ENCODE results near the gene KAT2B.

KAT2B gene

DNA sequence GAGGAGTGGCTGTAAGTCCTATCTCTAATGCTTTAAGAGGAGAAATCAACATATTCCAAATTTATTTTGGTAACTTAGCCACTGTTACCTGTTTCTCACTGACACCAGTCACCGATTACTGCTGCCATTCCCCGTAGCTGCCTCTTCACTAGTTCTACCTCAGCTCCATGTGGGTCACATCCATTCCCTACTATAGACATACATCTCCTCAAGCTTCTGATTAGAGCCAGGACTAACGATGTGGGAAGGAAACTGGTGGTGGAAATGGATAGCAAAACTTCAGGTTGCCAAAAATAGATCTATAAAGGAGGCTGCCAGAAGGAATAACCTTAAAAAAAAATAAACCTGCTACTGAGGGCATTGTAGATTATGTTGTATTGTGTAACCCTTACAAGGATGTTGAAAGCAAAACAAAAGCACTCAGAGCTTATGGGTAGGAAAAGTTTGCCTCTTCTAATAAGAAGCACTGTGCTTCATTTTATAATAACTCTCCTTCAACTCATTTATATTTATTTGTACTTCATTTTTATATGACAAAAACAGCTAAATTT is 56.0 kb downstream of the KAT2B start:
- no peak for DNase-seq (ENCODE audit: low read depth, low spot score)

DNA sequence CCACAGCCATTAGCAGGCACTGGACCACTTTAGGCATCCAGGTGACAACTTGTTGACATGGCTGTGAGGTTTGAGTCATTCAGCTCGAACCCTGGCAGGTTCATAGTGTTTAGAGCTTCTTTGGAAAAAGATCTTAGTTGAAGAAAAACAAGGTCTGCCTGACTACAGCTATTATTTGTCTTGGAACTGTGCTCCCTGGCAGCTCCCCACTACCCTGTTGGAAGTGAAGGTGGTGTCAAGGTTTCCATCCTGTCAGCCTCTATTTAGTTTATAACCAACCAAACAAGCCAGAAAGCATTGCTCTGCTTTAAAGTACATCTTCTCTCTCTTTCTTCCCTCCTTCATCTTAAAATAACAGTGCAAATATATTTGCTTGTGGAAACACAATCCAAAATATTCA is 56.8 kb downstream of the KAT2B start:
- peak; percentile 15 for DNase-seq (ENCODE audit: low read depth, low spot score)

DNA sequence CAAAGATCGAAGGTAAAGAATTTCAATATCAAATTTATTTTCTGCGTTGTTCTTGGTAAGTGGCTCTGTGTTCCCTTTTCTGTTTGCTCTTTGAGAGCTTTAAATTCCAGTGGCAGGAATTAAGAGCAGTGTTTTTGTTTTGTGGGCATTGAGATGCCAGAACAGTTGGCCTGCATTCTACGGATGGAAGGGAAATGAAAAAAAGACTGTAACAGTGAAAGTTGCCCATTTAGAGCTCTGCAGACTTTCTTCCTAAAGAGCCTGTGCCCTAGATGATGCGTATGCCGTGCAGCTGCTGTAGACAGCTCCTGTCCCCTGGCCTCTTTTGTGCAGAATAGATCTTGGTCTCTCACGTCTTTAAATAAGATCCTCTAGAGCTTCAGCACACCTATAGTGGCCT is 58.8 kb downstream of the KAT2B start:
- DNase-seq (ENCODE audit: low read depth, low spot score): no peak

DNA sequence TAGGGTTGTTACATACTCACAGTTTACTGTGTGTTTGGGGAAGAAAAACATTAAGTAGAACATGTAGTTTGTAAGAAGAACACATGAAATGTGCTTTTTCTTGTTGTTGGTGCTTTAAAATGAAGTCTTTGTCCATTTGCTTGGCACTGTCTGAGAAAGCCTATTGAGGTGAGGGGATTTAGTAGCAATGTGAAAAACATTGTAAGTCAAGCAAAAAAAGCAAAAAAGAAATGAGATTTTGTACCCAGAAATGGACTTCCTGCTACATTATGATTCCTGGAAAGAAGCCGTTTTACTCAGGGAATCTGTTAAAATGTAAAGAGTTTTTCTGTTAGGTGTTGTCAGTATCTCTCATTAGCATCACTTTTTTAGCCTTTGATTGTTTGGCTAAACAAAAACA is 59.9 kb downstream of the KAT2B start:
- no peak for DNase-seq (ENCODE audit: low read depth, low spot score)

DNA sequence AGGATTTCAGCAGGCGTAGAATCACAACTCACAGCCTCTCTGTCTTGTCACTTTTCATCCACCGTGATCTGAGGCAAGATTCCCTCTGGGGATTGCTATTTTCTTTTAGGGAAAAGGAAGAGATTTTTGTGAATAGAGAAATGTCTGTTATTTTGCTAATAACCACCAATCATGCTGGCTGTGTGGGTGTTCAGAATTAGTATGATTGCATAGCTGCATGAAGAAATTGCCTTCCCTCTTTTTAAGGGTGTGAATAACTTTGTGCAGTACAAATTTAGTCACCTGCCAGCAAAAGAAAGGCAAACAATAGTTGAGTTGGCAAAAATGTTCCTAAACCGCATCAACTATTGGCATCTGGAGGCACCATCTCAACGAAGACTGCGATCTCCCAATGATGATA is 60.8 kb downstream of the KAT2B start:
- DNase-seq (ENCODE audit: low read depth, low spot score): no peak

DNA sequence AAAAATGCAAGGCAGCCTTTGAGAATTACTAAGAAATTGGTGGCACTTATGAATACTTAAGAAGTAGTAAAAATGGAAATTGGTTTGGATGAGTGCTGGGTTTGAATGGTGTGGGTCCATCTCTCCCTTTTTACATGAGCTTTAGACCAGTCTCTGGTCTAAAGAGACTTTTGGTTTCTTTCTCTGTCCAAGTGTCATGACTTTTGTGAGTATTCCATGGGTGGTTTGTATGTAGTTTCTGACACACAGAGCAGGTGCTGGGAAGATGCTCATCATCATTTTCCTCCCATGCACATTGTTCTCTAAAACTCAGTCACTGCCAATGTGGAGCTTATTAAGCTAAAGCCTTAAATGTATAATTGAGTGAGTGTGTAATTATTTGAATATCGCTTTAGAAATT is 63.5 kb downstream of the KAT2B start:
- no peak for DNase-seq (ENCODE audit: low read depth, low spot score)

DNA sequence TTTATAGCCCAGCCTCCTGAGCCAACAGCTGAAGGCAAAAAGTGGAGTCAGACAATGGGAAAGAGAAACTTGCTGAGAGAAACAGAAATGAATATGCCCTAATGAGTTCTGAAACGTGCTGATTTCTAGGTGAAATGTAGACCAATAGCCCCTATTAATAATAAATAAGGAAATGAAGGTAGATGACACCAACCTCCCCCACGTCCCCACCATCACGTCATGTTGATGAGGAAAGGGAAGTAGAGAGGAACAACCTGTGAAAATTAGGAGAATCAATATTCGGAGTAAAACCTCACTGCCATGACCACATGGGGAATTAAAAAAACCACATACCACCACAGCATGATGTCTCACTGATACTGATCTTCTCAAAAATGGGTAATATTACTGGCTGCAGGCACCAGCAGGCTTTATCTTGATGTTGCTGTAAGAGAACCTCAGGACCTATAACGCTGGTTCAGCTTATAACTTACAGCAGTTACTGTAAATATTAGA is 64.0 kb downstream of the KAT2B start:
- no peak for DNase-seq (ENCODE audit: low read depth, low spot score)

DNA sequence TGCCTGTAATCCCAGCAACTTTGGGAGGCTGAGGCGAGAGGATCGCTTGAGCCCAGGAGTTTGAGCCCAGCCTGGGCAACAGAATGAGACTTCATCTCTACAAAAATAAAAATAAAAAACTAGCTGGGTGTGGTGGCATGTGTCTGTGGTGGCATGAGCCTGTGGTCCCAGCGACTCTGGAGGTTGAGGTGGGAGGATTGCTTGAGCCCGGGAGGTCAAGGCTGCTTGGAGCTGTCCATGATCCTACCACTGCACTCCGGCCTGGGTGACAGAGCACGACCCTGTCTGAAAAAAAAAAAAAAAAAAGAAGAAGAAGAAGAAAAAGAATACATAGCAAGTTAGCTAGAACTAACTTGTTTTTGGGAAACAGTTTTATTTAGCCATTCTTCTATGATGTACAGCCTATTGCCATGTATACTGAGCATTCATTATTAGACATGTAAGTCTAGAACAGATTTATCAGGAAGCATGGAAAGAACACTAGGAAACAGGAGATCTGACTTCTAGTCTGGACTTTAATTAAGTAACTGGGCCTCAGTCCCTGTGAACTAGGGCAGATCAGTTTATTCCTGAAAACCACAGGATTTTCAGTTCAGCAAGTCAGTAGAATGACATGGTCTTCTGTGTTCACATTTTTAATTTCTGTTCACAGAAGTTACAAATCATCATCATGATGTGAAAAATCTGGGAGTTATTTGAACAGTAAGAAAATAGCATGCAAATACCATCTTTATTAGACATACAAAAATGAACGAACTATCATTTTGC is 65.5 kb downstream of the KAT2B start:
- no peak for DNase-seq (ENCODE audit: low read depth, low spot score)

DNA sequence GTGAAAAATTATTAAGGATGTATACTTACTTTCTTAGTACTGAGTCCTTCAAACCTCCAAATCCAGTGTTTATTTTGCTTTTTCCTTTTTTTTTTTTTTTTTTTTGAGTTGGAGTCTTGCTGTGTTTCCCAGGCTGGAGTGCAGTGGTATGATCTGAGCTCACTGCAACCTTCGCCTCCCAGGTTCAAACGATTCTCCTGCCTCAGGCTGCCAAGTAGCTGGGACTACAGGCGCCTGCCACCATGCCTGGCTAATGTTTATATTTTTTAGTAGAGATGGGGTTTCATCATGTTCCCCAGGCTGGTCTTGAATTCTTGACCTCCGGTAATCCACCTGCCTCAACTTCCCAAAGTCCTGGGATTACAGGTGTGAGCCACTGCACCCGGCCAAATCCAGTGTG is 67.5 kb downstream of the KAT2B start:
- no peak for DNase-seq (ENCODE audit: low read depth, low spot score)

DNA sequence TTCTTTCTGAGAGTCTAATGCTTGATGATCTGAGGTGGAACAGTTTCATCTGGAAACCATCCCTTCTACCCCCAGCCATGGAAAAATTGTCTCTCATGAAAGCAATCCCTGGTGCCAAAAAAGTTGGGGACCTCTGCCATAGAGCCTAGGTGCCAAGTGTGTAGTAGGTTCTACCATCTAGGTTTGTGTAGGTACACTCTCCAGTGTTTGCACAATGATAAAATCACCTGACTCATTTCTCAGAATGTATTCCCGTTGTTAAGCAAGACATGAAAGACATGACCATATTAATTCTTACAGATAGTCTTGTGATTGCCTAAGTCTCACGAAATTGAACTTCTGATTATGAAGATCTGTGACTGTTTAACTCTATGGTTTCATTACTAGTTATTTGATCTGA is 68.6 kb downstream of the KAT2B start:
- no peak for DNase-seq (ENCODE audit: low read depth, low spot score)

DNA sequence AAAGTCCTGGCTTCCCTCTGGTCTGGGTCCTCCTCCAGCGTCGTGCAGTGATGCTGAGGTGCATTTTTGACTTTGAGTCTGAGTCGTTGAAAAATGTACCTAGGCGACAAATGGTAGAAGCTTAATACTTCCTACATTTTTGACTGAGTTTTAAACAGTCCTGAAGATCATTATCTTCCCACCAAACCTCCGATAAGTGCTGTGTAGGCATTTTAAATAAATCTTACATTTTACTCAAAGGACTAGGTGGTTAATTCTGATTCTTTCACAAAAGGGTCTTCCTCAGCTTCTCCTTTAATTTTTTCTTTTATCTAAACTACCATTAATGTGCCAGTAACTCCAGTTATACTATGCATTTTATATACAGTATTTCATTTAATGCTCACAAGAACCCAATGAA is 70.6 kb downstream of the KAT2B start:
- DNase-seq (ENCODE audit: low read depth, low spot score): no peak

DNA sequence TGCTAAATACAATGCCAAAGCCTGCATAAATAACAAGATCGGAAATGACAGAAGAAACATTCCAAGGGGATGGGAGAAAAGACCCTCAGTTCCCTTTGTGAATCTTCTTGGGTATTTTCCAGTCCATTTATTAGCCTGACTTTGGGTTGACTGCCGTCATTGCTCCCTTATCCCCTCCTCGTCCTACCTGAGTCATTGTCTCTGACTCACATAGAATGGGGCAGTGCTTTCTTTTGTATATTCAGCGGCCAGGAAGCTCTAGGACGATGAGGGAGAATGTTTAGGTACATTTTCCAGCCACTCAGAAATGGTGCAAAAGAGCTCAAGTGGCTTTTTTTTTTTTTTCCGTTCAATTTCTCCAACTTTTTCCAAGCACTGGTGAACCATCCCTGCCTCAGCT is 71.6 kb downstream of the KAT2B start:
- no peak for DNase-seq (ENCODE audit: low read depth, low spot score)

DNA sequence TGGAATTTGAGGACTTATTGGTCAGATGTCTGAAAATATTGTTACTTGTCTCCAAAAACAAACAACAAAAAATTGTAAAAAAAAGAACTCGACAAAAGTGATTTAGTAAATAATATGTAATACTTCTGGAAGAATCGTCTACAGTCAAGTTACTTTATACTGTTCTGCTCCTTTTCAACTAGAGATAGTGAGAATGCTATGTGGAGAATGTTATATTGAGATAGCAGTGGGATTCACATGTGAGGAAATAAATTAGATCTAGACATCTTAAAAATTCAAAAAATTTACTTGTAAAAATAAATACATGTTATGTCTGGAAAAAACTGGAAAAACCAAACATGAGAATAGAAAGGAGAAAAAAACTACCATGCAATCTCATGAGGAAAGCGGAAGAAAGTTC is 80.8 kb downstream of the KAT2B start:
- DNase-seq (ENCODE audit: low read depth, low spot score): no peak

DNA sequence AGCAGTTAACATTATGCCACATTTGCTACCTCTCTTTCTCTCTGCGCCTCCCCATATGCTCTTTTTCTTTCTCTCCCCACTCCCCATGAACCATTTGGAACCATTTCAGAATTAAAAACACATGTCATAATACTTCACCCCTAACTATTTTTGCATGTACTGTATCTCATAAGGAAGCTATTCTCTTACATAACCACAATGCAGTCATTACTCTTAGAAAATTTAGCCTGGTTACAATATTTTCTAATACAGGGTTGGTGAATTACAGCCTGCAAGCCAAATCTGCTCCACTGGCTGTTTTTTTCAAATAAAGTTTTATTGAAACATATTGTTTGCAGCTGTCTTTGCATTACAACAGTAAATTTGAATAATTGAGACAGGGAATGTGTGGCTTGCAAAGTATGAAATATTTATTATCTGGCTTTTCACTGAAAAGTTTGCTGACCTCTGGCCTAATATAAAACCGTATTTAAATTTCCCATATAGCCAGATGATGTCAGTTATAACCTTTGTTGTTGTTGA is 82.9 kb downstream of the KAT2B start:
- no peak for DNase-seq (ENCODE audit: low read depth, low spot score)

DNA sequence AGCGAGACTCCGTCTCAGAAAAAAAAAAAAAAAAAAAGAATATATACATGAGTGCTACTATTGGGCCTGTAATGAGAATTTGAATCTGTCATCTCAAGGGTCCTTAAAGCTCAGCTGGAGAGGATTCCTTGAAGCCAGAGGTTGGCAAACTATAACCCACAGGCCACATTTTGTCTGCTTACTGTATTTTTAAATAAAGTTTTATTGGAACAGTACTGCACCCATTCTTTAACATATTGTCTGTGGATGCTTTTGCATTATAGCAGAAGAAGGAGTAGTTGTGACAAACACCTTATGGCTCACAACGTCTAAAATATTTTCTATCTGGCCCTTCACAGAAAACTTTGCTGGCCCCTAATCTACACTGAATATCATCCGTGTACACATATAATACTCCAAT is 85.0 kb downstream of the KAT2B start:
- no peak for DNase-seq (ENCODE audit: low read depth, low spot score)

DNA sequence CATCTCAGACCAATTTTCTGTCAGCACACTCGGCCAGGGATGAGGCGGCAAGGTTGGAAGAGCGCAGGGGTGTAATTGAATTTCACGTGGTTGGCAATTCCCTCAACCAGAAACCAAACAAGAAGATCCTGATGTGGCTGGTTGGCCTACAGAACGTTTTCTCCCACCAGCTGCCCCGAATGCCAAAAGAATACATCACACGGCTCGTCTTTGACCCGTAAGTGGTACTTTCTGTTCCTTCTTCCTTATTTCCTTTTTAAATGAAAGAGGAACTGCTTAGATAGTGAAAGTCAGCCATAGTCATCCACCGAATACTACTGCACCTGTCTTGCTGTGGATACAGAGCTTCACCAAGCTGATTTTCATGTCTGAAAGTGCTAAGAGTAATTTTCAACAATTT is 85.7 kb downstream of the KAT2B start:
- DNase-seq (ENCODE audit: low read depth, low spot score): no peak

DNA sequence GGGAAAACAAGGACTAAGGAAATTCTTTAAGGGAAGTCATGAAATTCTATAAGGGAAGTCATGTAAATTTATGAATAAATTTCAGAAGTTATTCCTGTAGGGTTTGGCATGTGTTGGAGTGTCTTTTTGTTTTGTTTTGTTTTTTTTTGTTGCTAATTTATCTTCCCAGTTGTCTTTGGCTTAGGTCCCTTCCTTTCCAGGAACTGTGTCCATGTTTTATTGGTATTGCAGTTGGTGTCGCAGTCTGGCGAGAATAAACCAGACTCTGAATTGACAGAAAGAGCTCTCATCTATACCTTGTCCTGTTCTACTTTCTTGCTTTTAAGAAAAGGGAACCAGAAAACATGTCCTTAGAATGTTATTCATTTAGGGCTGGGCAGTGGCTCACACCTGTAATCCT is 88.1 kb downstream of the KAT2B start:
- no peak for DNase-seq (ENCODE audit: low read depth, low spot score)

DNA sequence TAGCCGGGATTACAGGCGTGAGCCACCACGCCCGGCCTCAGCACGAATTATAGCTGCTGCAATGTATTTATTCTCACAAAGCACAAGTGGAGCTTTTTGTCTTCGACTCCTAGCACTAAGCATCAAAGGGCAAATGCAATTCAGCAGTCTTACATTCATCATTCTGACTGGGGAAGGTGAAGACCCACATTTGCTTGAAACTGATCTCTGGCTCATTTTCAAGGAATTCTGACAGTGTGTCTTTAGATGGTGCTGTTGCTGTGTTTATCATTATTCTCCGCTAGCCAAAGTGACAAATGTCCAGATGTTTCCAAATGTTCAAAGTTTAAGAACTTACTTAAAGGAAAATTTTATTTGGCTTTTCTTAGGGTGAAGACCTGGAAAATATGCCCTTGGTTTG is 89.9 kb downstream of the KAT2B start:
- DNase-seq (ENCODE audit: low read depth, low spot score): no peak

DNA sequence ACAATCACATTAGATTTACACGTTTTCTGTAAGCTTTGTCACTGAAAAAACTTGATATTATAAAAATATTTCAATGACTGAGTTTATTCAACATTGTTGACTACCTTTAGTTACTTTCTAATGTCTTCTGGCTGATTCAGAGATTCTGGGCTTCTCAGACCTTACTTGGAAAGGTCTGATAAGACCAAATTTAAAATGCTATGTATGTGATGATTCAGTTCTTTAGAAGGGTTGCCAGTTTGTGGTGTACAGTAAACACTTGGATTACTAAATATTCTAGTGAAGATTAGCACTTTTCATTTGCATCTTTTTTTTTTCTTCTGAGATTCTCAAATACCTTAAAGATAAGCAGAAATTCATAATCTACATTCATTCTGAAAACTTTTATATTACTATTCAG is 96.0 kb downstream of the KAT2B start:
- DNase-seq (ENCODE audit: low read depth, low spot score): no peak

DNA sequence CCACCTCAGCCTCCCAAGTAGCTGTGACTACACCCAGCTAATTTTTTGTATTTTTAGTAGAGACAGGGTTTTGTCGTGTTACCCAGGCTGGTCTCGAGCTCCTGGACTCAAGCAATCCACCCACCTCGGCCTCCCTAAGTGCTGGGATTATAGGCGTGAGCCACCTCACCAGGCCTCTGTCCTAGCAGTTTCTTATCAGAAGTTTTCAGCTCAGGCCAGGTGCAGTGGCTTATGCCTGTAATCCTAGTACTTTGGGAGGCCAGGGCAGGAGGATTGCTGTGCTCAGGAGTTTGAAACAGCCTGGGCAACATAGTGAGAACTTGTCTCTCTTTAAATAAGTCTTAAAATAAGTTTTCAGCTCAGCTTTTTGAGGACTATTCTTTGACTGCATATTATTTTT is 97.4 kb downstream of the KAT2B start:
- DNase-seq (ENCODE audit: low read depth, low spot score): no peak

DNA sequence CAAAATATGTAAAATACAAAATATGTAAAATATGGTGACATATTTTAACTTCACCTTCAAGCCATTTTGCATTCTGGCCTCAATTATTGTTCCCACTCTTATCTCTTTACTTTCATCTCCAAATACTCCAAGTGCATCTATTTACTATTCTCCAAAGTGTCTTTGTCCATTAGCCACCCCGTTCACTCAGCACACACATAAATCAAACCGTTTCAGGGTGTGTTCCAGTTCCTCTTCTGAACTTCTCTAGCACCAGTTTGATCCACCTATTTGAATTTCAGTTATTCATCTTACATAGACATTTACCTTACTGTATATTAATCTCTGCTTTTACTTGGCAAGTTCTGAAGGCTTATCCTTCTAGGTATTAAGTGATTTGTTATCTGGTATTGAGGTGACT is 100.6 kb downstream of the KAT2B start:
- DNase-seq (ENCODE audit: low read depth, low spot score): no peak

DNA sequence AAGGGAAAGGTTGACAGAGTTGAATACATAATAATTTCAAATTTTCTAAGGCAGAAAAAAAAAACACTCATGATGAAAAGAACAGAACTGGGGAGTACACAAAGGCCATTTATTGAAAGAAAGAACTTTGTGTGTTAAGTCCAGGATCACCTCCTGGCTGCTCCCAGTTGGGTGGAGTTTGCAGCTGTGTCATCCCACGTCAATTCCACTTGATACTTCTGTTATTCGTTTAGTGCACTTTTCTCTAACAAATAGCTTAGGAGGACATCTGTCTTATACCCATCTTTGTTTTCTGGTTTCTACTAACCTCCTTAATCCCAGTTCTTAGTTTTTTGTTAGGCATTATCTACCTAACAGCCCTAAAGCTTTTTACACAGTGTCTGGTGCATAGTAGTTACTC is 101.1 kb downstream of the KAT2B start:
- DNase-seq (ENCODE audit: low read depth, low spot score): no peak

DNA sequence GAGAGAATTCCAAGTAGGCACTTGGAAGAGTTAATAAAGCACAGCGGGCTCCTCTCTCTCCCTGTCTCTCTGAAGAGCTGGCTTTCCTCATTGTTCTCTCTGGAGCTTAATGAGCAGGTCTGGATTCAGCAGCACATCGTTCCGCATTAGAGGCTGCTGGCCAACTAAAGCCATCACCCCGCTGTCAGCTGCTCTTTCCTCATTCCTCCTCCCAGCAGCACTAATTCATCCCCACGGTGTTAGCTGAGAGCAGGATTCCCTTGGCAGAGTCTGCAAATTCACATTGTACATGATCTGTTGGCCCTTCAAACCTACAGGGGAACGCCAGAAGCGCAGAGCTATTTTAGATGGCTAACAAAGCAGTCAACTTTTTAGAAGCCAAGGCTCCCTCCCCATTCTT is 101.6 kb downstream of the KAT2B start:
- DNase-seq (ENCODE audit: low read depth, low spot score): peak; percentile 6

DNA sequence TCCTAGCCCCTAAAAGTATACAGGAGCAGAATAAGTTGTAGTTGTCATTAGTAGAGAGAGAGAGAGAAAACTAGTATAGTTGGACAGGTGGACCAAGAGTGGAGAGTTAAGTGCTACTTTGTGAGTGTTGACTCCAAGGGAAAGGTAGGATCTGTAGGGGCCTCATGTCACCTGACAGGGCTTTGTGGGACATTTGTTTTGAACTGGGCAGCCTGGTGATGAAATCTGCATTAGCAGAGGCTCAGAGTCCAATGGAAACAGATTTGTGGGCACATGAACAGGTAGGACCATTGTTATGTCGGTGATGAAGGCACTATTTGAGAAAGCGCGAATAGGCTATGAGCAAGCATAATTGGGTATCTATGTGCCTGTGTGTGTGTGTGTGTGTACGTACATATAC is 102.3 kb downstream of the KAT2B start:
- DNase-seq (ENCODE audit: low read depth, low spot score): no peak
